Activated gamma-delta T cell (primary cell): Measurements from ENCODE around the gene ENTPD3.
"Not testable (repeated sequence)": the region's sequence is repeated elsewhere in the genome, so short reads cannot be mapped to it uniquely, and the experiment has no call there.

Experiments used
- DNase-seq: peaks from one replicate; lab custom pipeline; 2025; lab: John Stamatoyannopoulos, UW

Gene ENTPD3

DNA sequence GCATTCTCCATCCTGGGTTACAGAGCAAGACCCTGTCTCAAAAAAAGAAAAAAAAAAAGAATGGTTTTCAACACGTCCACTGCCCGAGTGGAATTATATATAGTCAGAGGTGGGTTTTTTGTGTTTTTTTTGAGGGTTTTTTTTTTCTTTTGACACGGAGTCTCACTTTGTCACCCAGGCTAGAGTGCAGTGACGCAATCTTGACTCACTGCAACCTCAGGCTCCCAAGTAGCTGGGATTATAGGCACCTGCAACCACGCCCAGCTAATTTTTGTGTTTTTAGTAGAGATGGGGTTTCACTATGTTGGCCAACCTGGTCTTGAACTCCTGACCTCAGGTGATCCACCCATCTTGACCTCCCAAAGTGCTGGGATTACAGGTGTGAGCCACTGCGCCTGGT, 73.5 kb downstream of the ENTPD3 start:
- DNase-seq: not testable (repeated sequence)

- DNase-seq: no peak
Observed at GRCh38 chr3:40461161-40461560, 74.2 kb downstream of the ENTPD3 start.

- not testable (repeated sequence) for DNase-seq
Observed at GRCh38 chr3:40462838-40463237, 75.9 kb downstream of the ENTPD3 start.

- no peak for DNase-seq
Observed at GRCh38 chr3:40463579-40463978, 76.6 kb downstream of the ENTPD3 start.

DNA sequence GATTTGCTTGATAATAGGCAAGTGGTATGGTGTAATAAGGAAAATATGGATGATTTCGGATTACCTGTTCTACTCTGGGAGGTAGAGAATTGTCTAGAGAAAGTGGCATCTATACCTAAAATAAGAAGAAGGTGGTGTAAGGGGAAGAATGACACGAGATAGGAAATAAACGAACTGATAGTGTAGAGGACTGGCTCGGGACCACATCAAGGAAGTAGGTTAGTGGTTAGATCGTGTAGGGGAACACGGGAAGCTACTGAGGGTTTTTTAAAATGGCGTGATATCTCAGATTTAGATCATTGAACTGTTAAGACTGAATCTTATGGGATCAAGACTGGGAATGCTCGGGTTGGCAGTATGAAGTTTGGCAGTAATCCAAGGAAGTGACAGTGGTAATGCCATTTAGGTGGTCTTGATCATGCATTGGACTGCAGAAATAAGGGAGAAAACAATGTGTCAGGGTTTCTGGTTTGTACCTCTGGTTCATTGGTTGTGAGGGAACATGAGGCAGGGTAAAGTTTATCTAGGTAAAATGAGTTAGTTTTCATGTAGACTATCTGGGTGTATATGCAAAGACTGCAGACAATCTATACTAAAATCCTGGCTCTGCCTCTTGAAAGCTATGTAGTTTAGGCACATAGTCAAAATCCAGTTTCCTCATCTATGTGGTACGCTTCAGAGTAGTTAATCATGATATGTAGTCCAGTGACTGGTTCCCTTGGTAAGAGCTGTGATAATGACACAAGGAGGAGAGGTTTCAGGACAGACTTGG, 77.5 kb downstream of the ENTPD3 start:
- DNase-seq: no peak

GRCh38 chr3:40465111-40465407, 78.1 kb downstream of the ENTPD3 start:
- no peak for DNase-seq

DNA sequence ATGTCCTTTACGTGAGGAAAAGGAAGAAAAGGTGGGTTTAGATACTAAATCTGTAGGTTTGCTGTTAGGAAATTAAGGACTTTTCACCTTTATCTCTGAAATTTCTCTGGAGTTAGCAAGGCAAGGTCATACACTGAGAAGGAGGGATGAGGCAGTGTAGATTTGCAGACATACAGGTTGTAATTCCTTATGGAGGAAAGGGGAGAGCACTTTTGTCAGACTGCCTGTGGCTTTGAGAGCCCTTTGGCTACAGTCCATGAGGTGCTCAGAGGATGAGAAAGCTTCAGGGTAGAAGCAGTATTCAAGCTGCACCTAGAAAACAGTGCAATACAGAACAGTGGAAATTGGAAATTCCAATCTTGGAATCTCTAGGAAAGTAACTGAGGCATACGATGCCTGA, 78.5 kb downstream of the ENTPD3 start:
- DNase-seq: no peak

- DNase-seq: no peak
Observed at GRCh38 chr3:40468018-40468417, 81.0 kb downstream of the ENTPD3 start.

DNA sequence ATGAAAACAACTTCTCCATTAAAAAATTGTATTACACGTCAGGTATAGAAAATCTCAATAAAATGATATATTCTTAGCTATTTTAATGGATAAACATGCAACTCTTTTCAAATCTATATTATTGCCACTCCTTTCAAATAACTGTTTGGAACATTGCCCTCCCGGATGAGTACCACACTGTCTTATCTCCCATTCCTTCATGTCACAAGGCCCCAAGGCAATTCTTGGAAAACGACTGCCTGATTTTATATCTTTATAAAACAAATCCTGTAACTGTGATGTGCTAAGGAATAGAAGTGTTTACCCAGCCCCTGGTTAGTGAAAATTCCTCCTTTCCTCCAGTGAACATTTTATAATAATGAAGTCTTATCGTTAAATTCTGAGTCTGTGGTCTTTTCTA, 83.7 kb downstream of the ENTPD3 start:
- DNase-seq: no peak

DNA sequence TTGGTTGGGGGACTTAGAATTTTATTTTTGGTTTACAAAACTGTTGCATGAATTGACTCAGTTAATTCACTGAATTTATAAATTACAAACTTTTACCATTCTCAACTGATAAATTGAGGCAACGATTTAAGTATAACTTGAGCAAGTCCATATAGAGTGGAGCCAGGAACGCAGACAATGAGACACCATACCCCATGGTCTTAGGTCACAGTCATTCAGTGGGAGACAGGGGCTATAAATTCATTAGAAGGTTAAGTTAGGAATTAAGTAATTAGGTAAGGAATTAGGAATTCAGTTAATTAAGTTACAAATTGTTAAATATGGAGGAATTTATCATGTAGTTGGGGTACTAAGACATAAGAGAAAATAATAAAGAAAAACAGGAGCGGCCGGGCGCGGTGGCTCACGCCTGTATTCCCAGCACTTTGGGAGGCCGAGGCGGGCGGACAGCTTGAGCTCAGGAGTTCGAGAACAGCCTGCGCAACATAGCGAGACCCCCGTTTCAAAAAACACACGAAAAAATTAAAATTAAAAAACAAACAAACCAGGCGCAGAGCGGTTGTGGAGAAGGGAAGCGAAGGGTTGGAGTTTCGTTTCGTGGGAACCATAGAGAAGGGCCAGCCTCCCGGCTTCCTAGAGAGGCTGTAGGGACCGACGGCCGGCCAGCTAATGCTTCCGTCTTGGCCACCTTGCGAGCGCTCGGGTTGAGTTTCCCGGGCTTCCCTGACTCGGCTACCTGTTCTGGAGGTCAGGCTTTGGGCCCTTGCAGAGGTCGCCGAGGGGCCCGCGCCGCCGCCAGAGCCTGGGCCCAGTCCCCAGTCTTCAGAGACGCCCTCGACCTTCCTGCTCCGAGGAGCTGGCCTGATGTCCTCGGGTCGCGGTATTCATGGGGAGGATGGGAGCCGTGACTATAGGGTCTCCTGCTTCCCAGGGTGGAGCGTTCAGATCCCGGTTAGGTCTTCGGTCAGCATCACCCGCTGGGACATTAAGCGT, 89.8 kb downstream of the ENTPD3 start, which contains the start of gene ZNF619:
Gene ZNF619 (plus strand): TSS at position 645 of the 993 bp plus-strand sequence. CDS start 858 bp downstream, outside the sequence.
- peak; percentile 15 for DNase-seq

DNA sequence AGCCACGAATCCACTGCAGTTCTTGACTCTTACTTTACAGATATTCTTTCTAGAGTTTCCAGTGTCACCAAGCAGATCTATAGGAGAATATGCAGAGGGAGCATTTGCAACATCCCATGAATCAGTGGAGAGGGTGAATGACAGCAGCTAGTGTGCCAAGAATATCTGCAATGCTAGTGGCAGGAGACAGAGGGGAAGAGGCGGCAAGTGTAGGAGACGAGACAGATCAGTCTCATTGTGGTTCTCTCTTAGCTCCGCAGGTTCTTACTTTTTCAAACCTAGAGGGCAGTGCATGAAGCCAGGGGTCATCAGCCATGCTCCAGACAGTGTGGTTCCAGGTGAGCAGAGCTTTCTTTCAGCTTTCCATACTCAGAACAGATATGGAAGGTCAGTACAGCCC, 90.7 kb downstream of the ENTPD3 start:
- DNase-seq: no peak
